Neural progenitor cell (in vitro differentiated cells): Measurements from ENCODE around the gene KIF3B.

Source experiments
- CTCF ChIP-seq: fragments of 200-600 bp; sonication (generic); IDR thresholded peaks from 2 replicates; pipeline ENCODE4 v1.5.1; 2017; ENCODE audit warnings: antibody characterized with exemption, mild to moderate bottlenecking
- EZH2 ChIP-seq: fragments of 200-600 bp; sonication (generic); IDR thresholded peaks from 2 replicates; pipeline ENCODE4 v1.6.1; 2017; ENCODE audit warnings: antibody characterized with exemption, mild to moderate bottlenecking, moderate library complexity

- TF ChIP-seq CTCF = no peak
- TF ChIP-seq EZH2 = no peak
These were observed 103.3 kb downstream of the KIF3B start for GRCh38 chr20:32380745-32381144.
